Activated T-helper 2 cell treated with anti-CD3 and anti-CD28 coated beads, Interferon-gamma antibody, Interleukin-2, Interleukin-4, amounts not matched to agents 10 μg/mL and 5 μg/mL and 100 μg/mL, durations not matched to agents 14 hours and 24 hours and 36 hours (primary cell): ENCODE measurements around the gene EHD4. TPM values are rescaled to one million over a fixed set of nuclear protein-coding genes. Genes with fewer than 3 reads are reported as not detected.

ENCODE experiments used
- DNase-seq: peaks from one replicate; pipeline ENCODE4 v3.0.0; 2021; ENCODE audit warnings: low spot score
- H3K27ac Mint-ChIP-seq: one replicate; pipeline ENCODE4 v1.8.0; 2021; ENCODE audit warnings: mixed read lengths
- H3K27me3 Mint-ChIP-seq: one replicate; pipeline ENCODE4 v1.8.0; 2021; ENCODE audit warnings: low read depth, mixed read lengths
- H3K36me3 Mint-ChIP-seq: one replicate; pipeline ENCODE4 v1.8.0; 2021; ENCODE audit warnings: low read depth, mixed read lengths
- H3K4me1 Mint-ChIP-seq: one replicate; pipeline ENCODE4 v1.8.0; 2021; ENCODE audit warnings: low read depth, mixed read lengths
- H3K4me3 Mint-ChIP-seq: one replicate; pipeline ENCODE4 v1.8.0; 2021; ENCODE audit warnings: low read depth, mild to moderate bottlenecking, moderate library complexity, mixed read lengths
- H3K9me3 Mint-ChIP-seq: one replicate; pipeline ENCODE4 v1.8.0; 2021; ENCODE audit warnings: mixed read lengths
- intact Hi-C: fragments of 100-400 bp; cut with micrococcal nuclease; formaldehyde crosslinking; loops from one replicate; pipeline ENCODE4 v1.15.1; 2023
- total RNA-seq: library from RNA; stranded (reverse); gene quantifications from 2 replicates; pipeline ENCODE4 v1.2.3, GENCODE V29; 2022

Gene EHD4
- total RNA-seq, 1 donor from 2014 or later: 22.3 TPM

DNA sequence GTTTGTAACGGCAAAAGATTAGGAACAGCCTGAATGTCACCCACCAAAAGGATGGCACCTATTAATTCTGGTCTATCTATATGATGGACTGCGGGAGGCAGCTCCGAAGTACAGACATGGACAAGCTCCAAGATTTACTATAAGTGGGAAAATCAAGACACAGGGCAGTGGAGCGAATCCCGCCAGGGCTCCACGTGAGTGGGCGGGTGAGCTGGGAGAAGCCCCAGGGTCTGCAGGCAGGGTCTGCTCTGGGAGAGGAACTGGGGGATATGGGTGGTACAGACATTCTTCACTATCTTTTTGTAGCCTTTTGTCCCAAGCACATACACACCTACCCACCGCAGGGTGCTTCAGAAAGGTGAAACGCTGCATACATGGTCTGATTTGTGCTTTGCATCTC, 40.3 kb downstream of the EHD4 start:
- H3K9me3 Mint-ChIP-seq: no peaks in the 10 kb centered on the region
- intact Hi-C loops: loop anchor here (10.0 kb wide), 1 partner anchor 507 kb away; no protein-coding TSS in a partner anchor
- H3K4me3 Mint-ChIP-seq: no peak overlapping the region
- no peak overlapping the region for H3K27ac Mint-ChIP-seq
- H3K36me3 Mint-ChIP-seq: peaks cover 11% of the 10 kb centered on the region
- no peaks in the 10 kb centered on the region for H3K27me3 Mint-ChIP-seq
- H3K4me1 Mint-ChIP-seq: peaks cover 46% of the 10 kb centered on the region
- DNase-seq: no peak

DNA sequence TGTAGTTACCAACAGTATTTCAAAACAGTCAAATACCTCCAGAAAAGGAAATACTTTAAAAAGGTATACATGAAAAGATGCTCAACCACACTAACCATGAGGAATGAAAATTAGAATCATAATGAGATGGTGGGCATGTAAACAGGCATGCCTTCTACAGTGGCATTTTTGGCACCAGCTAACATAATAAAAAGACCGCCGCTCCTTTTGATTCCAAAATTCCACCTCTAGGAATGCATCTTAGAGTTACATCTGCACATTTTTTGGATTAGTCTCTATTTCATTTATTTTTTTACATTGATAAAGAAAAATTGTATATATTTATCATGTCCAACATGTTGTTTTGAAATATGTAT, 41.5 kb downstream of the EHD4 start:
- Mint-ChIP-seq H3K4me3 (no peak overlapping the region), H3K27ac (no peak overlapping the region), H3K4me1 (peaks cover 41% of the 10 kb centered on the region), H3K9me3 (no peaks in the 10 kb centered on the region), H3K27me3 (no peaks in the 10 kb centered on the region), H3K36me3 (peaks cover 6% of the 10 kb centered on the region)
- DNase-seq: no peak
- intact Hi-C loops: loop anchor here (10.0 kb wide), 1 partner anchor 506 kb away; no protein-coding TSS in a partner anchor

- no peak overlapping the region for H3K4me3 Mint-ChIP-seq
- peaks cover 36% of the 10 kb centered on the region for H3K4me1 Mint-ChIP-seq
- H3K36me3 Mint-ChIP-seq: peaks cover 3% of the 10 kb centered on the region
- H3K9me3 Mint-ChIP-seq: no peaks in the 10 kb centered on the region
- H3K27me3 Mint-ChIP-seq: no peaks in the 10 kb centered on the region
- intact Hi-C loops: loop anchor here (10.0 kb wide), 1 partner anchor 506 kb away; no protein-coding TSS in a partner anchor
- no peak for DNase-seq
- no peak overlapping the region for H3K27ac Mint-ChIP-seq
Observed at GRCh38 chr15:41930221-41930866, 42.0 kb downstream of the EHD4 start.

- H3K4me1 Mint-ChIP-seq: peaks cover 23% of the 10 kb centered on the region
- DNase-seq: no peak
Observed at GRCh38 chr15:41928637-41929620, 43.4 kb downstream of the EHD4 start.

GRCh38 chr15:41928100-41928499, 44.3 kb downstream of the EHD4 start:
- Mint-ChIP-seq H3K27me3 (no peaks in the 10 kb centered on the region), H3K36me3 (peaks cover 3% of the 10 kb centered on the region), H3K4me3 (no peak overlapping the region), H3K9me3 (no peaks in the 10 kb centered on the region), H3K4me1 (peaks cover 18% of the 10 kb centered on the region), H3K27ac (no peak overlapping the region)
- DNase-seq: no peak
- intact Hi-C loops: no loop called here

More at GRCh38 chr15:41928637-41929620, 43.4 kb downstream of the EHD4 start:
- Mint-ChIP-seq H3K27ac (no peak overlapping the region), H3K27me3 (no peaks in the 10 kb centered on the region), H3K9me3 (no peaks in the 10 kb centered on the region), H3K36me3 (peaks cover 3% of the 10 kb centered on the region), H3K4me3 (no peak overlapping the region)
- intact Hi-C loops: no loop called here

GRCh38 chr15:41927536-41927935, 44.8 kb downstream of the EHD4 start:
- peaks cover 3% of the 10 kb centered on the region for H3K36me3 Mint-ChIP-seq
- no peaks in the 10 kb centered on the region for H3K27me3 Mint-ChIP-seq
- no peaks in the 10 kb centered on the region for H3K9me3 Mint-ChIP-seq
- intact Hi-C loops: no loop called here
- no peak overlapping the region for H3K27ac Mint-ChIP-seq
- H3K4me1 Mint-ChIP-seq: peaks cover 18% of the 10 kb centered on the region
- no peak for DNase-seq
- no peak overlapping the region for H3K4me3 Mint-ChIP-seq

DNA sequence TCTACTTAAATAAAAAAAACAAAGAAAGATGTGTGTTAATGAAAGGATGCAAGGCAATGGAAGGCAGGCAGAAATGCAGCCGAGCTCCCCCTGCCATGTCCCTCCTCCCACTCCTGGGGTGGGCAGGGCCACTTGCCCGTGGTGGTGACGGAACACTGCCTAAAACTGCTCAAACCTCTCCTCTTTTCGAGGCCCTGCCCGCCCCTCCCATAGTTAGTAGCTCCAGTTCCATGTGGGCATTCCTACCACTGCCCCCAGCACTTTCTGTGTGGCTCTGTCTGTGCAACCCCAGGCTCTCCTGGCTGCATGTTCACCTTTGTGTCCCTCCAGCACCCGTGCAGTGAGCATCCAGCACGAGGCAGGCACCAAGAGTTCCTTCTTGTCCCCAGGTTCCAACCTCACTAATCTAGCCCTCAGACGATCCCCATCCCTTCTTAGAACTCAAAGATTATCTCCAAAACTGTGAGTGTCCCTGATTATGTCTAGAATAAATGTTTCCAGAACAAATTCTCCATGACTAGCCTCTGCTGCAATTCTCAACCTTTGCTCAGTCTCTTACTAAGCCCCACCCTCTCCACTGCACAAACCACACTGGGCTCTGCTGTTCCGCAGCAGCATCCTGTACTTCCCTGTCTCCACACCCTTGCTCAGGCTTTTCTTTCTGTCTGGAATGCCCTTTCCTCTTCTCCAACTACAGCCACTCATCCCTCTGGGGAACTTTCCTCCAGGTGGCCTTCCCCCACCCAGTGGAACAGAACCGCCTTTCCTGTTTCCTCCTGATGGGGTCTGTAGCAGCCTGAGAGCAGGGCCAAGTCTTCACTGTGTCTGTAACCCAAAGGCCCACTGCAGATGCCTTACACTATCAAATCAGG, 45.9 kb downstream of the EHD4 start:
- no peaks in the 10 kb centered on the region for H3K9me3 Mint-ChIP-seq
- H3K27me3 Mint-ChIP-seq: no peaks in the 10 kb centered on the region
- no peak overlapping the region for H3K27ac Mint-ChIP-seq
- no peak for DNase-seq
- intact Hi-C loops: no loop called here
- no peak overlapping the region for H3K4me3 Mint-ChIP-seq
- peaks cover 18% of the 10 kb centered on the region for H3K4me1 Mint-ChIP-seq
- H3K36me3 Mint-ChIP-seq: peaks cover 6% of the 10 kb centered on the region

GRCh38 chr15:41925086-41925608, 47.2 kb downstream of the EHD4 start:
- H3K27ac Mint-ChIP-seq: no peak overlapping the region

DNA sequence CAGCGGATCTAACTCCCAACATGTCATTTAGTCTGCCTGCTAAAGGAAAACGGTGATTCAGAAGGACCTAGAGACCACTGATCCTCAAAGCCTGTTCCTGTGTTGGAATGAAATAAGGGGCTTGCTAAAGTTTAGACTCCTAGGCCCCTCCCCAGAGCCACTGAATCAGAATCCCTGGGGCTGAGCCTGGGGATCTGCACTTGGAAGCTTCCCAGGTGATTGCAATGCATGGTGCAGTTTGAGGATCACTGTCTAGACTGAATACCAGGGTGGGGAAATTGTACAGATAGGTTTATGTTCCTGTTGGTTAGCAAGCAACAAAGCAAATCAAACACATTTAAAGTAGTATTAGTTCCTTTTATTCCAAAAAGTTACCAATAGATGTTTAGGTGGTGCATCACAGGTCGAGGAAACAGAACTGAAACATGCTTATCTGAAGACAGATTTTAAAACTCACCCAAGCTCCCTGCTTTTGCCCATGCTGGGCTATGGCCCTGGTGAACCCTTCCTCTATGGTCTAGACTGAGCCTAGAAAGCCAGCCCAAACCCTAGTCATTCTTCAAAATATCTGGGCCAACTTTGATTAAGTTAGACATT, 48.9 kb downstream of the EHD4 start:
- intact Hi-C loops: no loop called here
- H3K9me3 Mint-ChIP-seq: no peaks in the 10 kb centered on the region
- no peak overlapping the region for H3K4me3 Mint-ChIP-seq
- no peak overlapping the region for H3K27ac Mint-ChIP-seq
- H3K36me3 Mint-ChIP-seq: peaks cover 8% of the 10 kb centered on the region
- peaks cover 7% of the 10 kb centered on the region for H3K4me1 Mint-ChIP-seq
- H3K27me3 Mint-ChIP-seq: no peaks in the 10 kb centered on the region
- DNase-seq: no peak

More at GRCh38 chr15:41925086-41925608, 47.2 kb downstream of the EHD4 start:
- Mint-ChIP-seq H3K4me1 (peaks cover 18% of the 10 kb centered on the region), H3K27me3 (no peaks in the 10 kb centered on the region), H3K36me3 (peaks cover 8% of the 10 kb centered on the region), H3K9me3 (no peaks in the 10 kb centered on the region), H3K4me3 (no peak overlapping the region)
- intact Hi-C loops: no loop called here
- no peak for DNase-seq

- intact Hi-C loops: no loop called here
- Mint-ChIP-seq H3K36me3 (peaks cover 8% of the 10 kb centered on the region), H3K9me3 (no peaks in the 10 kb centered on the region), H3K4me3 (no peak overlapping the region), H3K27me3 (no peaks in the 10 kb centered on the region), H3K4me1 (peaks cover 14% of the 10 kb centered on the region), H3K27ac (no peak overlapping the region)
- DNase-seq: no peak
Observed at GRCh38 chr15:41922353-41922752, 50.0 kb downstream of the EHD4 start.

- intact Hi-C loops: no loop called here
- DNase-seq: no peak
- no peak overlapping the region for H3K4me3 Mint-ChIP-seq
- H3K4me1 Mint-ChIP-seq: peaks cover 12% of the 10 kb centered on the region
- no peak overlapping the region for H3K27ac Mint-ChIP-seq
- H3K27me3 Mint-ChIP-seq: no peaks in the 10 kb centered on the region
- H3K9me3 Mint-ChIP-seq: no peaks in the 10 kb centered on the region
- peaks cover 8% of the 10 kb centered on the region for H3K36me3 Mint-ChIP-seq
Observed at GRCh38 chr15:41921639-41922038, 50.7 kb downstream of the EHD4 start.

DNA sequence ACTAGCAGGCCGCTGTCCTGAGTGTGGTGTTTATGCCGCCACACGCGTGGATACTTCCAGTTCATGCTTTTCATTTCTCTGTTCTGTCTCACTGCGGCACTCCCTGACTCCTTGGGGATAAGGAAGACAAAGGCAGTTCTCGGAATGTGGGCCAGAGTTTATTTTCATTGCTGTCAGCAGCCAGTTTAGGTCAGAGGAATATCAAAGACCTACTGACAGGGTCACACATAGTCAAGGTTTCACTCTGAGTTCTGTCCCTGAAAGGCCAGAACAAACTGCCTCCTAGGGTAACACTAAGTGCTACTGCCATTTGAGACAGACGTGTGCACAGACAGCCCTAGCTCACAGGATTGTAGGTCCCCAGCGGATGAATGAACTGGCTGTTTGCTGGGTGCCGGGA, 51.2 kb downstream of the EHD4 start:
- no peak overlapping the region for H3K27ac Mint-ChIP-seq
- H3K36me3 Mint-ChIP-seq: peaks cover 12% of the 10 kb centered on the region
- H3K27me3 Mint-ChIP-seq: no peaks in the 10 kb centered on the region
- DNase-seq: no peak
- intact Hi-C loops: no loop called here
- H3K9me3 Mint-ChIP-seq: no peaks in the 10 kb centered on the region
- peaks cover 11% of the 10 kb centered on the region for H3K4me1 Mint-ChIP-seq
- no peak overlapping the region for H3K4me3 Mint-ChIP-seq
